A549 treated with GW870086 at 1 μM for 4 hours (cell line): ENCODE measurements around the gene POLR1A. TPM values are rescaled to one million over a fixed set of nuclear protein-coding genes. Genes with fewer than 3 reads are reported as not detected.

Experiments
- total RNA-seq: library from RNA; stranded (reverse); fragments of 200-300 nt; extraction: Qiagen RNA extraction; gene quantifications from 5 replicates; pipeline ENCODE4 v1.2.3, GENCODE V29; 2022; ENCODE audit warnings: low read depth

POLR1A gene
- total RNA-seq = 19.1 to 26.1 TPM (median 21.4 TPM) in 5 replicates

GRCh38 chr2:86105252-86105968, at the start of gene POLR1A:
POLR1A (minus strand) TSS chr2:86105886; CDS start chr2:86105776, 110 bp downstream.

GRCh38 chr2:86105969-86106945, 571 bp upstream of the POLR1A start, which contains the start of gene PTCD3:
PTCD3 (plus strand) TSS chr2:86106235; CDS start chr2:86106248, 13 bp downstream.

Other genes with a start within 250 kb of the POLR1A start
- gene ST3GAL5, start 216.9 kb downstream of the POLR1A start, total RNA-seq = 21.4 to 31.2 TPM (median 28.3 TPM) in 5 replicates
- gene PTCD3, start 349 bp upstream of the POLR1A start, total RNA-seq = 50.5 to 76.1 TPM (median 70.9 TPM) in 5 replicates
- 103 to 112 TPM (median 108 TPM) in 5 replicates for gene IMMT, start 89.6 kb upstream of the POLR1A start, total RNA-seq
- 62.3 to 108 TPM (median 74.8 TPM) in 5 replicates for gene MRPL35, start 93.6 kb upstream of the POLR1A start, total RNA-seq
- 0.77 to 1.1 TPM (median 1.1 TPM) in 5 replicates for gene REEP1, start 231.7 kb upstream of the POLR1A start, total RNA-seq